ENCODE results near the gene PRSS12.
"Not testable (repeated sequence)": the region's sequence is repeated elsewhere in the genome, so short reads cannot be mapped to it uniquely, and the experiment has no call there.

PRSS12 gene

DNA sequence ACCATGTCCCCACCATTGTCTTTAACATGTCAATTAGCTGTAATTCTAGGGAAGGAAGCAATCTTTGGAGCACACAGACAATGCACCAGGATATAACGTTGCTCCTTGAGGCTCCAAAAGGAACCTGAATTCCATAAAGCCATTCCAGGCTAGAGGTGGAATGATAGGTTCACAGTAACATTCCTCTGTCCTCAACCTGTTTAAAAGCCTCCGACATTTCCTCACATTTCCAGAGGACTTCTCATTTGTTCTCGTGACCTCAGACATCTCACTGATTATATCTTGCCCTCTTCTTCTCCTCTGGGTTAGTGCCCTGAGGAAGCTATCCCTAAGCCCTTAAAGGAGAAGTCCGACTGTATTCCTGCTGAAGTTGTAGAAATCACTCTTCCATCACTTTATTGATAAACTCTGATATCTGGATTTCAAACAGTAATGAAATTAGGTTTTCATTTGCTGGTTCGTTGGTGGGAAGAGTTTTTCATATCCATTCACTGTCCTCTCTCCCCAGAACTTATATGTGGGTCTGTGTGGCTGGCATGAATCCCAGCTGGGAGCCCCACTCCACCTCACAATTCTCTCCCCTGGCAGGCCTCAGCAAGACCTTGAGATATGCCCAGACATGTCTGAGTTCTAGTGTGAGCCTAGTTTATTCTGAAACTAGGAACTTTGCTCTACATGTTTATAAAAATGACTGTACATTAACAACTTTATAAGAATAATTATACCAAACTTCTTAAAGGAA is 44.2 kb upstream of the PRSS12 start:
- Histone ChIP-seq H3K4me1 (peaks cover 12% of the 10 kb centered on the region), H3K4me3 (ENCODE audit: low read depth, low read length) (no peak overlapping the region), H3K9me3 (no peaks in the 10 kb centered on the region), H3K36me3 (no peaks in the 10 kb centered on the region), H3K27me3 (no peaks in the 10 kb centered on the region)
- TF ChIP-seq, protein P1, sequence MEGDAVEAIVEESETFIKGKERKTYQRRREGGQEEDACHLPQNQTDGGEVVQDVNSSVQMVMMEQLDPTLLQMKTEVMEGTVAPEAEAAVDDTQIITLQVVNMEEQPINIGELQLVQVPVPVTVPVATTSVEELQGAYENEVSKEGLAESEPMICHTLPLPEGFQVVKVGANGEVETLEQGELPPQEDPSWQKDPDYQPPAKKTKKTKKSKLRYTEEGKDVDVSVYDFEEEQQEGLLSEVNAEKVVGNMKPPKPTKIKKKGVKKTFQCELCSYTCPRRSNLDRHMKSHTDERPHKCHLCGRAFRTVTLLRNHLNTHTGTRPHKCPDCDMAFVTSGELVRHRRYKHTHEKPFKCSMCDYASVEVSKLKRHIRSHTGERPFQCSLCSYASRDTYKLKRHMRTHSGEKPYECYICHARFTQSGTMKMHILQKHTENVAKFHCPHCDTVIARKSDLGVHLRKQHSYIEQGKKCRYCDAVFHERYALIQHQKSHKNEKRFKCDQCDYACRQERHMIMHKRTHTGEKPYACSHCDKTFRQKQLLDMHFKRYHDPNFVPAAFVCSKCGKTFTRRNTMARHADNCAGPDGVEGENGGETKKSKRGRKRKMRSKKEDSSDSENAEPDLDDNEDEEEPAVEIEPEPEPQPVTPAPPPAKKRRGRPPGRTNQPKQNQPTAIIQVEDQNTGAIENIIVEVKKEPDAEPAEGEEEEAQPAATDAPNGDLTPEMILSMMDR (IDR thresholded peaks at IDR 0.05; ENCODE audit: low read depth, low read length) = no peak
- no peak for DNase-seq

DNA sequence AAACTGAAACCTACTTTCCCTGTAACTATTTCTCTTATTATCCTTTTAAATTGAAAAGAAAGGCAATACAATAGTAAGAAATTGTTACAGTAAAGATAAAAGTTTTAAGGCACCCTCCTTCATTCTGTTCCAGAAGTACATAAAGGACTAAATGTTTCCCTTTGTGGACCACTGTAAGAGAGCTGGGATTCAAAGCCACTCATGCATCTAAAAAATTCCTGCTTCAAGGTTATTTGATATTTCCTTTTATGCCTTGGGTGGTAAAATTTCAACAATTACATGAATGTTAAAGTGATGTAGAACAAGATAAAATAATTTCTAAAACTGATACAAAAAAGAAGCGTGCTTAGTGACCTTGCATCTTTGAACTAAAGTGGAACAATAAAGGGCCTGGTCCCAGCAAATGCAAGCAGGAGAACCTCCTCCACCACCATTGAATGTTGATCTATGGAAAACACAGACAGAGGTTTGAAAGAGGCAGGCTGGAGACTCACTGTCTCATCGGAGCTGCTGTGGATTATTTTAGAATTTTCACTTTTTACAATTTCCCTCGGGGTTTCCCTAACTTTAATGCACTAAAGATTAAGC is 42.3 kb upstream of the PRSS12 start:
- Histone ChIP-seq H3K4me1 (peaks cover 12% of the 10 kb centered on the region), H3K4me3 (ENCODE audit: low read depth, low read length) (no peak overlapping the region), H3K27me3 (no peaks in the 10 kb centered on the region), H3K9me3 (no peaks in the 10 kb centered on the region), H3K36me3 (no peaks in the 10 kb centered on the region)
- DNase-seq = no peak
- TF ChIP-seq, protein P1 (IDR thresholded peaks at IDR 0.05; ENCODE audit: low read depth, low read length) = no peak

DNA sequence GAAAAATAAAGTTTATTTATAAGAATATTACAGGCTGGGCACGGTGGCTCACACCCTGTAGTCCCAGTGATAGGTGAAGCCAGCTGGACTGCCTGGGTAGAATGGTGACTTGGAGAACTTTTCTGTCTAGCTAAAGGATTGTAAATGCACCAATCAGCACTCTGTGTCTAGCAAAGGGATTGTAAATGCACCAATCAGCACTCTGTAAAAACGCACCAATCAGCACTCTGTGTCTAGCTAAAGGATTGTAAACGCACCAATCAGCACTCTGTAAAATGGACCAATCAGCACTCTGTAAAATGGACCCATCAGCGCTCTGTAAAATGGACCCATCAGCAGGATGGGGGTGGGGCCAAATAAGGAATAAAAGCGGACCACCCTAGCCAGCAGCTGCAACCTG is 39.7 kb upstream of the PRSS12 start:
- peaks cover 13% of the 10 kb centered on the region for H3K4me1 ChIP-seq
- not testable (repeated sequence) for H3K27me3 ChIP-seq; H3K36me3 ChIP-seq; DNase-seq; H3K4me3 ChIP-seq (ENCODE audit: low read depth, low read length); H3K9me3 ChIP-seq

DNA sequence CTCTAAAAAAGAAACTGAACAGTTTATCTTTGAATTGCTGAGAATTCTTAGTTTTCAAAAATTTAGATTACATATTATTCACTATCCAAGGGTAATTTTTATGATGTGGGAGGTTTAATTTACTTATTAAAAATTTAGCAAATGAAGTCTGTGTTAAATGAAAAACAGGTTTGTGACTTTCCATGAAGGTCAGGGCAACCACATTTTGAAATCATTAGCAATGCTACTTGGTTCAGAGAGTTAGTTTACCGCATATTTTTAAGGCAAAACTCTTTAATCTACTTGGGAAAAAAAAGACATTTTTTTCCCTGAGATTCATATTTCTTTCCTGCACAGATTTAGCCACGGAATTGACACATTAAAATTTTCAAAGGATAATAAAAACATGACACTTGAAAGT is 37.3 kb upstream of the PRSS12 start:
- H3K27me3 ChIP-seq = no peaks in the 10 kb centered on the region
- no peak for DNase-seq
- TF ChIP-seq, protein P1 (IDR thresholded peaks at IDR 0.05; ENCODE audit: low read depth, low read length) = no peak

DNA sequence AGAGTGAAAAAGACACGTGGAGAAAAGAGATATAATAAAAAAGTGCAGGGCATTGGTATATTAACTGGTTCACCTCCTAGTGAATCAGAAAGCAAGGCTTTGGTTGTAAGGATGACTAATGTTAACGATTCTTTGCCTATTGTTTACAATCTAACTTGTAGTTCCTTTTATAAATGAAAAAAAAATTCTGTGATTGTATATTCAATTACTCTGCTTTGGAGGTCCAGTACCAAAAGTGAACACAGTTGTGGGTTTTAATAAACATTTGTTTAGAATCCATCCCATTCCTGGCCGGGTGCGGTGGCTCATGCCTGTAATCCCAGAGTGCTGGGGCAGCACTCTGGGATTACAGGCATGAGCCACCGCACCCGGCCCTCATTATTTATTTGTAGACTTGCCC is 36.9 kb upstream of the PRSS12 start:
- no peak for DNase-seq
- Histone ChIP-seq H3K9me3 (no peaks in the 10 kb centered on the region; the same call in 1 of the 2 replicates), H3K27me3 (no peaks in the 10 kb centered on the region), H3K4me3 (ENCODE audit: low read depth, low read length) (no peak overlapping the region), H3K36me3 (no peaks in the 10 kb centered on the region), H3K4me1 (peaks cover 4% of the 10 kb centered on the region)
- TF ChIP-seq, protein P1 (IDR thresholded peaks at IDR 0.05; ENCODE audit: low read depth, low read length) = no peak

More for the DNA sequence above, 37.3 kb upstream of the PRSS12 start:
- H3K36me3 ChIP-seq = no peaks in the 10 kb centered on the region
- no peak overlapping the region for H3K4me3 ChIP-seq (ENCODE audit: low read depth, low read length)
- H3K9me3 ChIP-seq = no peaks in the 10 kb centered on the region; the same call in 1 of the 2 replicates
- peaks cover 5% of the 10 kb centered on the region for H3K4me1 ChIP-seq

DNA sequence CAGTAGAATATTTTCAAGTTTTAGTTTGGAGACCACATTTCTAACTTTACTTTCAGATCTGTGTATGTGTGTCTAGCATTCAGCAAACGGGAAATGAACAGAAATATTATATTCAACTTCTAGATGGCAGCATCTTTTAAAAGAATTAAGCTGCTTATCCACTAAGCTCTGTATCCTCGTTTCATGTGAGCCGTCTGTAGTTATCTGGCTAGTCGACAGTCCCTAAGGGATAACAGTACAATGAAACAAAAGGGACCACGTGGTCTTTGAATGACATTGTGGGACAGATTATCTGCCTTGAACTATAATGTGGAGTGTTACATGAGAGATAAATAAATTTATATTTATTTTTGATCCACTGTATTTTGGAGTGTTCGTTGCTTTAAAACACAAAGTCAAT is 35.8 kb upstream of the PRSS12 start:
- Histone ChIP-seq H3K27me3 (no peaks in the 10 kb centered on the region), H3K9me3 (no peaks in the 10 kb centered on the region; the same call in 1 of the 2 replicates), H3K36me3 (no peaks in the 10 kb centered on the region), H3K4me1 (peaks cover 4% of the 10 kb centered on the region), H3K4me3 (ENCODE audit: low read depth, low read length) (no peak overlapping the region)
- peak; percentile 23 for DNase-seq
- TF ChIP-seq, protein P1 (IDR thresholded peaks at IDR 0.05; ENCODE audit: low read depth, low read length) = no peak

All from BE2C (cell line).